GM23248 (cell line): ENCODE results near the gene DIP2C.

Experiments used
- EZH2 ChIP-seq: fragments of 200-600 bp; sonication (generic); IDR thresholded peaks from 2 replicates; pipeline ENCODE4 v1.6.1; 2018; ENCODE audit warnings: antibody characterized with exemption, mild to moderate bottlenecking; ENCODE audit not compliant: insufficient read depth, poor library complexity, severe bottlenecking
- EZH2phosphoT487 ChIP-seq: fragments of 200-600 bp; sonication (generic); IDR thresholded peaks from 2 replicates; pipeline ENCODE4 v1.6.1; 2018; ENCODE audit warnings: antibody characterized with exemption, moderate library complexity, mild to moderate bottlenecking, low read depth; ENCODE audit not compliant: insufficient read depth

- no peak for TF ChIP-seq EZH2phosphoT487
- no peak for TF ChIP-seq EZH2
Observed at GRCh38 chr10:627032-627992, 62.2 kb downstream of the DIP2C start.
